DOHH2 (cell line): ENCODE data around the gene AP3D1.

ENCODE experiments used
- H3F3A ChIP-seq: fragments of 200-600 bp; sonication (generic), shearing (Covaris generic); 2 replicates; pipeline ENCODE4 v1.6.0; 2016; ENCODE audit warnings: antibody characterized with exemption, mild to moderate bottlenecking; ENCODE audit not compliant: control insufficient read depth, insufficient read depth
- H3K27ac ChIP-seq: fragments of 200-600 bp; sonication (generic); 2 replicates; pipeline ENCODE4 v1.5.1; 2014; ENCODE audit warnings: low read depth, mild to moderate bottlenecking, low read length, moderate library complexity
- H3K27me3 ChIP-seq: fragments of 200-600 bp; sonication (generic); 2 replicates; pipeline ENCODE4 v1.6.1; 2014; ENCODE audit warnings: mild to moderate bottlenecking, low read length, mixed read lengths; ENCODE audit not compliant: control insufficient read depth
- H3K36me3 ChIP-seq: fragments of 200-600 bp; sonication (generic); 2 replicates; pipeline ENCODE4 v1.6.1; 2014; ENCODE audit warnings: mild to moderate bottlenecking, low read length, moderate library complexity, mixed read lengths; ENCODE audit not compliant: control insufficient read depth
- H3K4me1 ChIP-seq: fragments of 200-600 bp; sonication (generic); 2 replicates; pipeline ENCODE4 v1.6.1; 2014; ENCODE audit warnings: mild to moderate bottlenecking, low read length, mixed read lengths; ENCODE audit not compliant: control insufficient read depth
- H3K4me2 ChIP-seq: fragments of 200-600 bp; sonication (generic); 2 replicates; pipeline ENCODE4 v1.6.0; 2014; ENCODE audit warnings: mild to moderate bottlenecking, low read length, moderate library complexity
- H3K4me3 ChIP-seq: fragments of 200-600 bp; sonication (generic); 2 replicates; pipeline ENCODE4 v1.5.1; 2014; ENCODE audit warnings: mild to moderate bottlenecking, low read length, mixed read lengths
- H3K79me2 ChIP-seq: fragments of 200-600 bp; sonication (generic); 2 replicates; pipeline ENCODE4 v1.6.1; 2014; ENCODE audit warnings: mild to moderate bottlenecking, low read length, mixed read lengths; ENCODE audit not compliant: control insufficient read depth
- H3K9me2 ChIP-seq: fragments of 200-600 bp; sonication (generic); replicated peaks from 2 replicates; pipeline ENCODE4 v1.6.1; 2014; ENCODE audit warnings: mild to moderate bottlenecking, low read length, mixed read lengths; ENCODE audit not compliant: control insufficient read depth
- H3K9me3 ChIP-seq: fragments of 200-600 bp; sonication (generic); 2 replicates; pipeline ENCODE4 v1.6.1; 2014; ENCODE audit warnings: antibody characterized with exemption, low read length, mixed read lengths; ENCODE audit not compliant: control insufficient read depth, insufficient read depth
- H4K20me1 ChIP-seq: fragments of 200-600 bp; sonication (generic); 2 replicates; pipeline ENCODE4 v1.6.0; 2014; ENCODE audit warnings: low read depth, mild to moderate bottlenecking, antibody characterized with exemption, low read length, moderate library complexity; ENCODE audit not compliant: control insufficient read depth, insufficient read depth
- CTCF ChIP-seq: fragments of 200-600 bp; sonication (generic); IDR thresholded peaks from one replicate; pipeline ENCODE4 v1.5.1; 2014; ENCODE audit warnings: antibody characterized with exemption, mild to moderate bottlenecking, low read depth, low read length; ENCODE audit not compliant: poor library complexity, severe bottlenecking
- EZH2phosphoT487 ChIP-seq: fragments of 200-600 bp; sonication (generic); IDR thresholded peaks from 2 replicates; pipeline ENCODE4 v1.6.1; 2017; ENCODE audit warnings: borderline replicate concordance, mild to moderate bottlenecking, antibody characterized with exemption, low read length, moderate library complexity, mixed read lengths

Gene AP3D1

GRCh38 chr19:2181633-2181997 is 30.2 kb upstream of the AP3D1 start:
- H3K4me3 ChIP-seq, result no peak overlapping the region
- H4K20me1 ChIP-seq, result no peaks in the 10 kb centered on the region
- H3K27ac ChIP-seq, result no peak overlapping the region
- peaks cover 59% of the 10 kb centered on the region for H3K36me3 ChIP-seq
- peaks cover 99% of the 10 kb centered on the region for H3K79me2 ChIP-seq
- no peak overlapping the region for H3K4me2 ChIP-seq
- peaks cover 6% of the 10 kb centered on the region for H3F3A ChIP-seq
- H3K27me3 ChIP-seq, result no peaks in the 10 kb centered on the region
- TF ChIP-seq CTCF (no peak), EZH2phosphoT487 (no peak)
- no peaks in the 10 kb centered on the region for H3K9me2 ChIP-seq
- peaks cover 11% of the 10 kb centered on the region for H3K4me1 ChIP-seq
- H3K9me3 ChIP-seq, result no peaks in the 10 kb centered on the region

- Histone ChIP-seq H3K9me2 (no peaks in the 10 kb centered on the region), H3K27ac (no peak overlapping the region), H3K9me3 (no peaks in the 10 kb centered on the region), H4K20me1 (no peaks in the 10 kb centered on the region), H3K79me2 (peaks cover 99% of the 10 kb centered on the region), H3F3A (peaks cover 4% of the 10 kb centered on the region), H3K36me3 (peaks cover 54% of the 10 kb centered on the region), H3K4me1 (peaks cover 11% of the 10 kb centered on the region), H3K4me3 (no peak overlapping the region), H3K4me2 (no peak overlapping the region), H3K27me3 (no peaks in the 10 kb centered on the region)
- TF ChIP-seq EZH2phosphoT487, result no peak
- no peak for TF ChIP-seq CTCF
These were observed 29.7 kb upstream of the AP3D1 start for GRCh38 chr19:2180881-2181632.

- no peaks in the 10 kb centered on the region for H3K27me3 ChIP-seq
- H4K20me1 ChIP-seq, result no peaks in the 10 kb centered on the region
- no peaks in the 10 kb centered on the region for H3F3A ChIP-seq
- peaks cover 99% of the 10 kb centered on the region for H3K79me2 ChIP-seq
- TF ChIP-seq CTCF (no peak), EZH2phosphoT487 (no peak)
- peaks cover 11% of the 10 kb centered on the region for H3K4me1 ChIP-seq
- H3K4me3 ChIP-seq, result no peak overlapping the region
- no peak overlapping the region for H3K4me2 ChIP-seq
- no peaks in the 10 kb centered on the region for H3K9me2 ChIP-seq
- peaks cover 48% of the 10 kb centered on the region for H3K36me3 ChIP-seq
- no peaks in the 10 kb centered on the region for H3K9me3 ChIP-seq
- no peak overlapping the region for H3K27ac ChIP-seq
These were observed 28.7 kb upstream of the AP3D1 start for GRCh38 chr19:2180114-2180513.
